Activated CD4-positive, alpha-beta T cell treated with anti-CD3 and anti-CD28 coated beads for 48 hours (primary cell): ENCODE data around the gene IL22RA1.

Source experiments
- DNase-seq: peaks from one replicate; pipeline ENCODE4 v3.0.0-alpha.2; 2020

Gene IL22RA1

GRCh38 chr1:24095140-24095859 is 47.6 kb downstream of the IL22RA1 start:
- DNase-seq, result no peak

- DNase-seq, result no peak
These were observed 48.4 kb downstream of the IL22RA1 start for GRCh38 chr1:24094554-24094953.

- no peak for DNase-seq
These were observed 49.2 kb downstream of the IL22RA1 start for GRCh38 chr1:24093732-24094131.

GRCh38 chr1:24092979-24093378 is 50.0 kb downstream of the IL22RA1 start:
- no peak for DNase-seq

- peak; percentile 42 for DNase-seq
These were observed 50.9 kb downstream of the IL22RA1 start for GRCh38 chr1:24091971-24092482.

- no peak for DNase-seq
These were observed 52.2 kb downstream of the IL22RA1 start for GRCh38 chr1:24090736-24091135.

GRCh38 chr1:24089743-24090555 is 53.0 kb downstream of the IL22RA1 start:
- DNase-seq, result no peak

GRCh38 chr1:24089027-24089742 is 53.8 kb downstream of the IL22RA1 start:
- no peak for DNase-seq

- DNase-seq, result no peak
These were observed 56.5 kb downstream of the IL22RA1 start for GRCh38 chr1:24086466-24086865.

- DNase-seq, result no peak
These were observed 57.4 kb downstream of the IL22RA1 start for GRCh38 chr1:24085546-24085945.

- DNase-seq, result no peak
These were observed 57.9 kb downstream of the IL22RA1 start for GRCh38 chr1:24085007-24085406.

- no peak for DNase-seq
These were observed 58.9 kb downstream of the IL22RA1 start for GRCh38 chr1:24084050-24084449.

GRCh38 chr1:24082372-24082771 is 60.6 kb downstream of the IL22RA1 start:
- DNase-seq, result no peak

- no peak for DNase-seq
These were observed 61.8 kb downstream of the IL22RA1 start for GRCh38 chr1:24081190-24081589.

- no peak for DNase-seq
These were observed 62.8 kb downstream of the IL22RA1 start for GRCh38 chr1:24080131-24080530.

- DNase-seq, result no peak
These were observed 65.5 kb downstream of the IL22RA1 start for GRCh38 chr1:24077278-24077978.

GRCh38 chr1:24075946-24076345 is 67.0 kb downstream of the IL22RA1 start:
- DNase-seq, result no peak

GRCh38 chr1:24075590-24075854 is 67.4 kb downstream of the IL22RA1 start:
- DNase-seq, result no peak

- DNase-seq, result no peak
These were observed 67.9 kb downstream of the IL22RA1 start for GRCh38 chr1:24074817-24075589.

- DNase-seq, result no peak
These were observed 68.7 kb downstream of the IL22RA1 start for GRCh38 chr1:24074196-24074595.

GRCh38 chr1:24071941-24072340 is 71.0 kb downstream of the IL22RA1 start:
- no peak for DNase-seq

- peak; percentile 88 for DNase-seq
These were observed 72.0 kb downstream of the IL22RA1 start for GRCh38 chr1:24070821-24071393.
